Activated CD4-positive, alpha-beta T cell treated with anti-CD3 and anti-CD28 coated beads, Interleukin-2, Interleukin-4, amounts not matched to agents 100 ng/mL and 50 ng/mL, durations not matched to agents 16 hours and 8 hours (primary cell): Measurements from ENCODE around the gene PTPN7.

Source experiments
- DNase-seq: peaks from one replicate; pipeline ENCODE4 v3.0.0-alpha.2; 2020; ENCODE audit warnings: low spot score

The PTPN7 gene

DNA sequence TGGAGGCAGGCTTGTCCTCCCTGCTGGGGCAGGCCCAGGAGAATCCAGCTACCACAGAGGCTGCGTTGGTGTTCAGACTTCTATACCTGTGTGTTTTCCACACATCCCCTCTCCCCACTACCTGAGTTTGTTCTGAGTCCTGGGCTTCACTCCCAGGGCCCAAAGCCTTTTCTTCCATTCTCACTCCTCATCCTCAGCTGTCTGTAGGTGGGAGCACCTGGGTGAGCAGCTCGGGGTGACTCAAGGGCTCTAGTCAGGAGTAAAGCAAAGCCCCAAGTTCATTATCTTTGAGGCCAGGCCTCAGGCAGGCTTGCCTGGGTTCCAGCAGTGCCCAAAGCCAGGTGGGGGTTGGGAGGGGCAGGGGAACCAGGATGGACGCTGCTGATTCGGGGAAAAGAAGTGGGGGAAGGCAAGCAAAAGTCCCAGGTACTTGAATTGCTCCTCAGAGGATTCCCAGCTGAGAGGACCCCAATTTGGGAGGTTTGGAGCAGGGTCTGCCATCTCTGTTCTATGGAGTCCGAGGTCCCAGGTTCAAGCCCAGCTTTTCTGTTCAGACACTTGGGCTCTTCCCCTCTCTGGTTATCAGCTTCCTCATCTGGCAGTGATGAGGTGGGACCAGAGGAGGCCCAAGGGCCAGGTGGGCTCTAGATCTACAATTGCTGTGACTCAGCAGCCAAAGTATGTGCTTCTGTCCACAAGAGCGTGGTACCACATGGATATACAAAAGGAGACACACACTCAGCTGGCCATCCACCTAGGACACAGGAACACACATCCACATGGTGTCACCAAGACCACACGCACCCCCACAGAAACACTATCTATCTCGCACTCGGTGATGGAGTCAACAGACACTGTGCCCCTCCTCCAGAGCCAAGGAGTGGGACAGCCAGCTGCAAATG is 5.8 kb upstream of the PTPN7 start:
- DNase-seq: no peak

DNA sequence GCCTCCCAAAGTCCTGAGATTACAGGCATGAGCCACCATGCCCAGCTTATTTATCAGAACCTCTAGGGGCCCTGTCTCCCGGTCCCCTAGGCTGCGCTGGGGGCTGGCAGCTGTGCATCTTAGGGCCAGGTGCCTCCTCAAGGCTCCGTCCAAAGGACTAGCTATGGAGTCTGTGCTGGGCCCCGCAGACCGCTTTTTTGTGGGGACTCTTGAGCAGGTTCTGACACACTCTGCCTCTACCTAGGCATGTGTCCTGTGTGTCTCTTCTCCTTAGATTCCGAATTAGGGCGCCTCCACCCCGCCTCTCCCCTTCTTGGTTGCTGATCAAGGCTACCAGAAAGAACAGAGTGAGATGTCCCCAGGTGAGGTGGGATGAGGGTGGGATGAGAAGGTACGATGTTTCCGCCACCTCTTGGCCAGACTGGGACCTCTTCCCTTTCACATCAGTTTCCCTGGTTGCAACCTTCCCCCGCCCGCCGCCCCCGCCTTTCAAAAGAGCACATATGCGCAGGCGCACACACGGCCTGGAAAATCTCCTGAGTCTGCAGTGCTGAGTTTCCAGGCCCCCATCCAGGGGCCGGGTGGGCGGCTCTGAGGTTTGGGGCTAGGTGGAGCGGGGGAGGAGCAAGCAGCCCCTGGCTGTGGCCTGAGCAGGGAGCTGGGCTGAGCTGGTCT is 5.0 kb upstream of the PTPN7 start:
- peak; percentile 50 for DNase-seq

DNA sequence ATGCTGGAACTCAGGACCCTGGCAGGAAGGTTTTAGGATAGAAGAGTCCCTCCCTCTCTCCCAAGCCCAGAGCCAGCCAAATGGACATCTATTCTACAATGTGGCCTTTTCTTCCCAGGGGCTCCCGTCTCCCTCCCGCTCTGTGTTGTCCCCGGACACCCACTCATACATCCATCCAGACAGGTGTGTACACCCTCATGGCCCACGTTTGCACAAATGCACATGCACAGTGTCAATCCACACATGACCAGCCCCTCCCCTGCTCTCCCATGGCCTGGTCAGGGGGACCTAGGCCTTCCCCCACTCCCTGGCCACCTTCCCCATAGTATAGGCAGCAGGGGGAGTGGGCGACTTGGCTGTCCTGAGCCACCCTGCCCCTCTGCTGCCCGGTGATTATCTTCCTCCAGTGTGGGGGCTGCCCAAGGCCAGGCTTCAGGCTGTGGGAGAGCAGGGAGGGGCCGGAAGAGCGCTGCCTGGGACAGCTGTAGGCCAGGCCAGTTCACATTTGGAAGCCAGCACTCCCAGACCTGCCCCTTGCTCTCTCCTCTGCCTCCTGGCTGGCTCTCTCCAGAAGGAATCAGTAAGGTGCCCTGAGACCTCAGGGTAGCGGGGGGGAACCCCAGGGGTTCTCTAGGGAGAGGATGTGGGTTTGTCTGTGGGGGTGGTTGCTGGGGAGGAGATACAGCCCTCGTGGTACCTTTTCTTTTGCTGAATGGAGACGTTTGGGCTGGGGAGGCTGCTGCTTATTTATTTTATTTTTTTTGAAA is 4.1 kb upstream of the PTPN7 start:
- DNase-seq: peak; percentile 70

- no peak for DNase-seq
Observed at GRCh38 chr1:202163281-202164270, 3.2 kb upstream of the PTPN7 start.

- no peak for DNase-seq
Observed at GRCh38 chr1:202162418-202163280, 2.2 kb upstream of the PTPN7 start.

- peak; percentile 60 for DNase-seq
Observed at GRCh38 chr1:202162047-202162417, 1.6 kb upstream of the PTPN7 start.

DNA sequence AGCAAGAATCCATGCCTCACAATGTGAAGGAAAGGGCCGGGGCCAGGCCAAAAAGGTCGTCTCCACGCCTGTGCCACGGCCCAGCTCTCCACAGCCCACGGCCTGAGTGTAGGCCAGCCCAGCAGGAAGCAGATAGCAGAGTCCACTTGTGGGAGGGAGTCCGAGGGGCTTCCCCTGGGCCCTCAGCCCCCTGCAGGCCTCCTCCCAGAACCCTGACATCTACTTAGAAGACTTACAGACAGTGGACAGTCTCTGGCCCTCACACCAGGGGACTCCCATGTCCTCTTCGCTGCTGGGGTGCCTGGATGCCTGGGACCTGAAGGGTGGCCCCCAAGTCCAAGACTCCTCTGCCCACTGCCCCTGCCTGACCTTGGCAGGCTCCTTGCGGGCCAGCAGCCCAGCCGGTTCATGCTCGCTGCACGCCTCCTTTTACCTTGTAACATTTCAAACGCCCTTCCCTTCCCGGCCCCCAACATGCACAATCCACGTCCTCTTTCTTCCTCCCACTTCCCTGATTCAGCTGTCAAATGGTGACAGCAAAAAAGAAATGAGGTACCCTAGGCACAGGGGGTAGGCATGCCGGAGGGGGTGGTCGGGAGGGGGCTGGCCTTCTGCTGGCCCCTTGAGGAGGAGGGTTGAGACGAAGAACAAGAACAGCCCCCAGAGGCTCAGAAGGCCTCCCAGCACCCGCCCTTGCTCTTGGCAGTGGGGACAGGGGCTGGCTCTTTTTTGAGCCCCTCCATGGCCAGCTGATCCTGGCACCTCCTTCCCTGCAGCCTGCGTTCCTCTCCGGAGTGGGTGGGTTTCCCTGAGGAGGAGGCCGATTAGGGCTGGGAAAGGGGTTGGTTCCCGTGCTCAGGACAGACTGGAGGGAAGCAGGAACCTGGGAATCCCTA is 997 bp upstream of the PTPN7 start:
- no peak for DNase-seq

DNA sequence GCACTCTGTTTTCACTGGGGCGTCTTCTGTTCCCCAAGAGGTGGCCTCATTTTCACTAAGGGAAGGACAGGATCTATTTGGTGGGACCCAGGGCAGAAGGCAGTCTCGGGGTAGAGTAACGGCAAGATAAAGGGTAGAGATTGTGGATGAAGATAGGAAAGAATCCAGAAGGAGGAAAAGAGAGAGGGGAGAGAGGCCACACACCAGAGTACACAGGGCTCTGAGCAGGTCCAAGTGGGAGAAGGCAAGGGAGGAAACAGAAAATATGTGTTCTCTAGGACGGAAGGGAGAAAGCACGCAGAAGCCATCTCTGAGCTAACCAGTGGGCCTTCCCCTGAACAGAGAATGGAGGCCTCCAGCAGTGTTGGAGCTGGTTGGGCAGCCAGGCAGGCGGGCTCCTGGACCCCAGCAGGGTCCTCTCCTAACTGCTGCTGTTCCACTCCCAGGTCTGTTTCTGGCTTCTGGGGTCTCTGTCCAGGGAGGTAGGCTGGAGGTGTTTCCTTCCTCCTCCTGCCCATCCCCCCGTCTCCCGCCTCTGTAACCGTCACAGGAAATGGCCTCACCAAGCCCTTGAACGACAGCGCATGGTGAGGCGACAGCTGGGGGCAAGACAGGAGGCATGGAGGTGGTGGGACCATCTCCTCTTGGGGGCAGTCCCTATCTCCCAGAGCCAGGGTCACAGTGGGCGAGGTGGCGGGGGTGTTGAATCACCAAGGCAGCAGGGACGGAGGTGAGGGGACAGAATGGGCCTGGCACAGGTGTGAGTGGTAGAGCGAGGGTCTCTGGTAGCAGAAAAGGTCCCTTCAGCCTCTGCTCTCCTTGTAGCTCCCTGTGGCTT is 649 bp downstream of the PTPN7 start:
- DNase-seq: peak; percentile 81

DNA sequence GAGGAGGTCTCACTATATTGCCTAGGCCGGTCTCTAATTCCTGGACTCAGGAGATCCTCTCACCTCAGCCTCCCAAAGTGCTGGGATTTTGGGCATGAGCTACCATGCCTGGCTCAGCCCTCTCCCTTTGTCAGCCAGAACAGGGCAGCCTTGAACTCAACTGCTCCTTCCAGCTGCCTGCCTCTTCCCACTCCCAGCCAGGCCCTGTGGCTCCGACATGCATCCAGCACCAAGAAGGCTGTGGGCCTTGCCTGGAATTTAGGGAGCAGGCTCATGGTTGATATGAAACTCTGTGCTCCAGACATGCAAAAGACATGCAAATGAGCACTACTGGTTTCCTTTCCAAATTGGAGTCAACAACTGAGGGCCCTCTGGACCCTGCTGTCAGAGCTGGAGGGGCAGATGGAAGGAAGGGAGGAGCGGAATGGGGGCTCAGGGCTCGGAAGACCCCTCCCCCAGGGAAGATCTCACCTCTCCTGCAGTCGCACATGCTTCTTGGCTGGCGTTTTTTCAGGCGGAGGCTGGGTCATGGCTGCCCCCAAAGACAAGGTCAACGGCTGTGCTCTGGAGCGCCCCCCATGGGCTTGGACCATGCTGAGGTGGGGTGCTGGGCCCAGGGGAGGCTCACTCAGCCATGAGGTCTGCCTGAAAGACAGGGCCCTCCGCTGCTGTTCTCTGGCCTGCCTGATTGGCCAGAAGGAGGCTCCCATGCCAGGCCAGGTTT is 1.4 kb downstream of the PTPN7 start:
- DNase-seq: peak; percentile 62

GRCh38 chr1:202157945-202158344 is 2.5 kb downstream of the PTPN7 start:
- no peak for DNase-seq

DNA sequence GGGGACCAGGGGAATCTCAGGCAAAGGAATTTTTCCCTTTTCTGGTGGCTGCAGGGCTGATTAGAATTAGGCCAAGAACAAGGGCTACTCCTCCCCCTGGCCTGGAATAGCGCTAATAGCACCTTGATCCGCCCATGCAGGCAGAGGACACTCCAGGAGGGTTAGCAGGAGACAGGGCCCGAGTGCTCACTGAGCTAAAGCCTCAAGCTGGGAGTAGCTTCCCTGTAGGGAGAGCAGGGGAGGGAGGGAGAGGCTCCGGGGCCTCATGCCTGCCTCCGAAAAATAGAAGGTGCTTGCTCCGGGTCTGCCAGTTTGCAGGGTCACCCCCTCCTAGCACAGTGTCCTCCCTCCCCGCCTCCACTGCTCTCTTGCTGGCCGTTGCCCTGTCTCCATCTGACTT is 3.8 kb downstream of the PTPN7 start:
- DNase-seq: no peak

- no peak for DNase-seq
Observed at GRCh38 chr1:202155478-202156021, 4.9 kb downstream of the PTPN7 start.

- DNase-seq: peak; percentile 57
Observed at GRCh38 chr1:202154766-202155477, 5.5 kb downstream of the PTPN7 start.

- no peak for DNase-seq
Observed at GRCh38 chr1:202154148-202154765, 6.1 kb downstream of the PTPN7 start.

- DNase-seq: no peak
Observed at GRCh38 chr1:202153284-202153683, 7.1 kb downstream of the PTPN7 start.

- no peak for DNase-seq
Observed at GRCh38 chr1:202152399-202152798, 8.0 kb downstream of the PTPN7 start.
